RWPE2 (cell line): Measurements from ENCODE around the gene POLL.

Source experiments
- ATAC-seq: fragments of 200-7000 bp; cut with Tn5 transposase; 3 replicates; pipeline ENCODE4 v1.9.1; 2021; ENCODE audit warnings: low read depth
- DNase-seq: peaks from one replicate; pipeline ENCODE4 v3.0.0-alpha.2; 2020; ENCODE audit warnings: low spot score
- H3K27ac ChIP-seq: fragments of 450-650 bp; 2 replicates; pipeline ENCODE4 v1.5.1; 2017; ENCODE audit warnings: mild to moderate bottlenecking; ENCODE audit not compliant: poor library complexity, severe bottlenecking
- H3K27me3 ChIP-seq: fragments of 250-450 bp; sonication (Bioruptor Pico); 2 replicates; pipeline ENCODE4 v1.5.1; 2021; ENCODE audit warnings: mild to moderate bottlenecking, moderate library complexity; ENCODE audit not compliant: insufficient read depth, poor library complexity, severe bottlenecking
- H3K36me3 ChIP-seq: fragments of 250-450 bp; sonication (Bioruptor Pico); 2 replicates; pipeline ENCODE4 v1.5.1; 2020; ENCODE audit warnings: low read depth, mild to moderate bottlenecking, moderate library complexity
- H3K4me1 ChIP-seq: fragments of 250-450 bp; sonication (Bioruptor Pico); 2 replicates; pipeline ENCODE4 v1.5.1; 2021; ENCODE audit warnings: mild to moderate bottlenecking, moderate library complexity; ENCODE audit not compliant: insufficient read depth, poor library complexity, severe bottlenecking
- H3K4me3 ChIP-seq: fragments of 250-450 bp; sonication (Bioruptor Pico); 2 replicates; pipeline ENCODE4 v1.5.1; 2021; ENCODE audit warnings: mild to moderate bottlenecking, moderate library complexity; ENCODE audit not compliant: severe bottlenecking
- H3K9me3 ChIP-seq: fragments of 250-450 bp; sonication (Bioruptor Pico); 2 replicates; pipeline ENCODE4 v1.5.1; 2021; ENCODE audit warnings: mild to moderate bottlenecking, moderate library complexity; ENCODE audit not compliant: severe bottlenecking
- TF ChIP-seq, protein P1 (sequence below): fragments of 450-650 bp; IDR thresholded peaks from one replicate; pipeline ENCODE4 v1.5.1; 2017; ENCODE audit warnings: mild to moderate bottlenecking, moderate library complexity; ENCODE audit not compliant: poor library complexity, severe bottlenecking

The POLL gene

DNA sequence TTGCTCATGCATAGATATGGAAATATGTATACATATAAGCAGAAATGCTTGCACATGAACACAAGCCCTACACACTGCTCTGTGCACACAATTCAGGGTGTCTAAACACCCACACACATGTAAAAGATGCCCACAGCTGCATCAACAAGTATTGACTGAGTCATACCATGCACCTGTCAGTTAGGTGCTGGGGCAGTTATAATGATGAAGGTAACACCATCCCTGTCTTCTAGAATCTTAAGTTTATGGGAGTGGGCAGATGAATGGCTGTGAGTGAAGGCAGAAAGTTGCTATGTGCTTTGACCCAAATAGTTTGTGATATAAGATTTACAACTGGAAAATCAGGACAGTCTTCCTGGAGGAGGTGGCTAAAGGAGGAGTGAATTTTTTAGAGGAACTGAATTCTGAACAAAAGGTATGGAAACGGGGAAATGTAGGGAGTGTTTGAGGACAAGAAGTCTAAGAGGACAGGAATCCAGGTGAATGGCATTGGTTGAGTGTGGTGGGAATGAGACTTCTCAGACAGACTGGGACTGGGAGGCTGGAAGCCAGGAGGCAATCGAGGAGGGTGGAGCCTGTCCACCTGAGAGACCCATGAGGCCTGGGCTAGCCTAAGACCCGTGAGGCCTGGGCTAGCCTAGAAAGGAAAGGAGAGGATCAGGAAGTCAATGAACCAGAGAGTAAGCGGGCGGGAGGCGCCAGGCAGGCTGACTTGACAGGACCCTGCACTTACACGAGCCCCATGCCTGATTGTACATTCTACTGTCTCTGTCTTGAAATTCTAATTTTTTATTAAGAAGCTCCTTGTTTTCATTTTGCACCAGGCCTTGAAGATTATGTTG, 20.7 kb downstream of the POLL start:
- H3K27ac ChIP-seq = no peak overlapping the region
- H3K4me3 ChIP-seq = no peak overlapping the region
- no peak for ATAC-seq
- H3K36me3 ChIP-seq = no peaks in the 10 kb centered on the region
- DNase-seq = peak; percentile 28
- peaks cover 19% of the 10 kb centered on the region for H3K27me3 ChIP-seq
- TF ChIP-seq, protein P1, sequence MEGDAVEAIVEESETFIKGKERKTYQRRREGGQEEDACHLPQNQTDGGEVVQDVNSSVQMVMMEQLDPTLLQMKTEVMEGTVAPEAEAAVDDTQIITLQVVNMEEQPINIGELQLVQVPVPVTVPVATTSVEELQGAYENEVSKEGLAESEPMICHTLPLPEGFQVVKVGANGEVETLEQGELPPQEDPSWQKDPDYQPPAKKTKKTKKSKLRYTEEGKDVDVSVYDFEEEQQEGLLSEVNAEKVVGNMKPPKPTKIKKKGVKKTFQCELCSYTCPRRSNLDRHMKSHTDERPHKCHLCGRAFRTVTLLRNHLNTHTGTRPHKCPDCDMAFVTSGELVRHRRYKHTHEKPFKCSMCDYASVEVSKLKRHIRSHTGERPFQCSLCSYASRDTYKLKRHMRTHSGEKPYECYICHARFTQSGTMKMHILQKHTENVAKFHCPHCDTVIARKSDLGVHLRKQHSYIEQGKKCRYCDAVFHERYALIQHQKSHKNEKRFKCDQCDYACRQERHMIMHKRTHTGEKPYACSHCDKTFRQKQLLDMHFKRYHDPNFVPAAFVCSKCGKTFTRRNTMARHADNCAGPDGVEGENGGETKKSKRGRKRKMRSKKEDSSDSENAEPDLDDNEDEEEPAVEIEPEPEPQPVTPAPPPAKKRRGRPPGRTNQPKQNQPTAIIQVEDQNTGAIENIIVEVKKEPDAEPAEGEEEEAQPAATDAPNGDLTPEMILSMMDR = no peak
- H3K9me3 ChIP-seq = no peaks in the 10 kb centered on the region
- H3K4me1 ChIP-seq = no peaks in the 10 kb centered on the region

DNA sequence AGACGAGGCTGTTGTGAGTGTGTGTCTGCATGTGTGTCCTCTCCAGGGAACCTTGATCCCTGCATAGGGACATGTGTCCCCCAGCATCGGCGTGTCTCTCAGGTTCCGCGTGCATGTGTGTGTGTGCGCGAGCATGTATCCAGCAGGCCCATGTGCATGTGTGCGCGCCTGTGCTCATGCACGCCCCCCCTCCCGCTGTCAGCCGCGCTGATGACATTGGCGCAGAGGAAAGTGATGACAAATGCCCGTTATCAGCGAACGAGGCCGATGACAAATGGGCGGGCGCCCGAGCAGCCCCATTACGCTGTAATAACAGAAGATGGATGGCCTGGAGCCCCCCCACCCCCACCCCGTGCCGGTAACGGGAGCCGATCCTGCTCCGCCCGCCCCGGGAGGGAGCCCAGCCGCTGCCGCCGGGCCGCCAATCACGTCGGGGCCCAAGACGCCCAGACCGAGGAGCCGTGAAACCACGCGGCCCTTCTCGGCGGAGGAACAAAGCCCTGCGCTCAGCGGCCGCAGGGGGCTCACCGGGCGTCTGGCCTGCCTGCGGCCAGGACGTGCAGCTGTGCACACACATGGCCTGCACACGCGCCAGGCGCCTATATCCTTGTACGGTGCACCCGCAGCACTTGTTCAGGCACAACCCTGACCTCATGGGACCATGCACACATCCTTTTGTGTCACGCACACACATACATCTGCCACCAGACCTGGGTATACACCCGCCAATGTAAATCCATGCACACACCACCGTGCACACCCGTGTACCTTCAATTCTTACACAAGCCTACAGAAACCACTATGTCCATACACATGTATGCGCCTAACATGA, 21.5 kb downstream of the POLL start:
- Histone ChIP-seq H3K4me3 (no peak overlapping the region), H3K36me3 (no peaks in the 10 kb centered on the region), H3K4me1 (no peaks in the 10 kb centered on the region), H3K9me3 (no peaks in the 10 kb centered on the region), H3K27me3 (peaks cover 19% of the 10 kb centered on the region), H3K27ac (no peak overlapping the region)
- TF ChIP-seq, protein P1 = no peak
- ATAC-seq = no peak
- peak; percentile 40 for DNase-seq

- Histone ChIP-seq H3K9me3 (no peaks in the 10 kb centered on the region), H3K4me1 (no peaks in the 10 kb centered on the region), H3K27ac (no peak overlapping the region), H3K36me3 (no peaks in the 10 kb centered on the region), H3K4me3 (no peak overlapping the region), H3K27me3 (peaks cover 19% of the 10 kb centered on the region)
- TF ChIP-seq, protein P1 = no peak
- peak; percentile 19 for DNase-seq
- ATAC-seq = no peak
Measured at GRCh38 chr10:101565936-101566332, 22.1 kb downstream of the POLL start.

DNA sequence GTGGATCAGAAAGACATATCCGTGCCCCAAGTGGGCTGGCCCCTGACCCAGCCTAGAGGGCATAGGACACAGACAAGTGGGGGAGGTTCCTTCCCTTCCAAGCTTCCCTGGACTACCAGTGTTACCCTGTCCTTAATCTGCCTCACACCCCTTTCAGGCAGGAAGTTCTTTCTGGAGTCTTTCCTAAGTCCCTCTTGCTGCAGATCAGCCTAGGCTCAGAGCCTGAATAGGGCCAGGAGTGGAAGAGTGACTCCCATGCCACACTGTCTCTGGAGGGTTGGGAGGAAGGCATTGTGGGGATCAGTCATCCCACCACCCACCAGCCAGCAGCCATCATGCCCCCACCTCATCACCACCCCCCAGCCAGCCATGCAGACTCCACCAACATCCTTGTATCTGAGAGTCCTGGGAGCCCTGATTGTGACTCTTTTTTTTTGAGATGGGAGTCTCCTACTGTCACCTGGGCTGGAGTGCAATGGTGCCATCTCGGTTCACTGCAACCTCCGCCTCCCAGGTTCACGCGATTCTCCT, 22.6 kb downstream of the POLL start:
- Histone ChIP-seq H3K4me1 (no peaks in the 10 kb centered on the region), H3K36me3 (no peaks in the 10 kb centered on the region), H3K4me3 (no peak overlapping the region), H3K9me3 (no peaks in the 10 kb centered on the region), H3K27ac (no peak overlapping the region), H3K27me3 (peaks cover 19% of the 10 kb centered on the region)
- ATAC-seq (no peak), DNase-seq (peak; percentile 15)
- TF ChIP-seq, protein P1 = no peak
